ENCODE measurements around the gene TTLL8.

TTLL8 gene

DNA sequence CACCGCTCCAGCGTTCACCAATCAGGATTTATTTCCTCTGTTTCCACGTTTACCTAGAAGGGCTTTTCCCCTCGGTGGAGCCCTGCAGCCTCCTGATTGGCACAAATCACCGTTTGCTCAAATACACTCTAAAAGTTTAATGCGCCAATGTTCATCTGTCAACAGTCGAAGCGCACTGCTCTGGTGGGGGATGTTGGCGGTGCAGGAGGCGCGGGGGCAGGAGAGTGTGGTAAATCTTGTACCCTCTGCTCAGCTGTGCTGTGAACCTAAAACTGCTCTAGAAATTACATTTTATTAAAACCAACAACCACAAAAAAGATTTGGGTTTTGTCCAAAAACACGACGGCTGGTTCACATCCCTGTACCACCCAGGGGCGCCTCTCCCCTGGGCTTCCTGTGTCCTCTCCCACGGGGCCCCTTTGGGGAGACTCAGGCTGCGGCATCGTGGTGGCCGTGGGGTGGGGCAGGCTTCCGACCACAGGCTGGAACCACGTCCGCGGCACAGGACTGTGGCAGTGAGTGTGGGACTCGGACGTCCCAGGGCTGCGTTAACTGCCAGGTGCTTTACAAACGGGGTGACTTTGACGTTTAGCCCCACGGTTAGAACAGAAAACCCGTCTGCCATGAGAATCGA is 13.5 kb downstream of the TTLL8 start:
- Histone ChIP-seq H3K36me3 (ENCODE audit: control insufficient read depth in 2 of 2, insufficient read depth in 2 of 2, low read length in 2 of 2) (no peaks in the 10 kb centered on the region), H3K4me1 (ENCODE audit: control insufficient read depth in 2 of 2, insufficient read depth in 2 of 2, low read length in 2 of 2) (no peaks in the 10 kb centered on the region), H3K27me3 (ENCODE audit: control insufficient read depth in 2 of 2, insufficient read depth in 2 of 2, low read length in 2 of 2) (peaks cover 0 to 3% of the 10 kb centered on the region in 2 donors), H3K4me3 (ENCODE audit: low read length in 2 of 2) (no peak overlapping the region), H3K9ac (ENCODE audit: low read depth in 1 of 2, low read length in 2 of 2) (no peak overlapping the region), H3K27ac (ENCODE audit: low read depth in 2 of 2, low read length in 2 of 2) (no peak overlapping the region), H3K9me3 (ENCODE audit: control insufficient read depth in 2 of 2, low read length in 2 of 2) (peaks cover 0 to 2% of the 10 kb centered on the region in 2 donors)

DNA sequence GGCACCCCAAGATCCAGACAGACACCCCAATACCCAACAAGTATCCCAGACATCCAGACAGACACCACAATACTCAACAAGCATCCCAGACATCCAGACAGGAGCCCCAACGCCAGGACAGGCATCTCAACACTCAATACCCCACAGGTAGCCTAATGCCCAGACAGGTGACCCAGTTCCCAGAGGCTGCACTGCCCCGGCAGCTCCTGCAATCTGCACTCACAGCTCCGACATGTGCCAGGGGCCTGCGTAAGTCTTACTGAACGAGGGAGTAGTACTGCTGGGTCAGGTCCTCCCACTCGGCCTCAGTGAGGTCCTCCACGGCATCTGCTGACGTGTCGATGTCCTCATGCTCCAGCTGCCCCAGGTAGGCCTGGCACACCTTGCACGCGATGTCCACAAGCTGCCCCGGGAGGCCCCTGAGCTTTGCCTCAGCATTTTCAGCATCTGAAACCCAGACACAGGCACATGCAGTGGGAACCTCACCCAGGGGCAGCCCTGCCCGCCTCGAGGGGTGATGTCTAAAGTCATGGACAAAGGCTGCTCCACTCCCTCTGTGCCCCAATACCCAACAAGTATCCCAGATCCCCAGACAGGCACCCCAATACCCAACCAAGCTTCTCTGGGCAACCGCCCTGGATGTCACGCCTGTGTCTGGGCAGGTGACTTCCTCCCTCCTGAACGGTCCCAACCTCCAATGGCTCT is 16.6 kb downstream of the TTLL8 start:
- H3K27ac ChIP-seq (ENCODE audit: low read depth in 2 of 2, low read length in 2 of 2) = no peak overlapping the region
- H3K9me3 ChIP-seq (ENCODE audit: control insufficient read depth in 2 of 2, low read length in 2 of 2) = peaks cover 0 to 2% of the 10 kb centered on the region in 2 donors
- H3K4me1 ChIP-seq (ENCODE audit: control insufficient read depth in 2 of 2, insufficient read depth in 2 of 2, low read length in 2 of 2) = no peaks in the 10 kb centered on the region
- H3K36me3 ChIP-seq (ENCODE audit: control insufficient read depth in 2 of 2, insufficient read depth in 2 of 2, low read length in 2 of 2) = no peaks in the 10 kb centered on the region
- H3K9ac ChIP-seq (ENCODE audit: low read depth in 1 of 2, low read length in 2 of 2) = no peak overlapping the region
- no peak overlapping the region for H3K4me3 ChIP-seq (ENCODE audit: low read length in 2 of 2)
- peaks cover 0 to 3% of the 10 kb centered on the region in 2 donors for H3K27me3 ChIP-seq (ENCODE audit: control insufficient read depth in 2 of 2, insufficient read depth in 2 of 2, low read length in 2 of 2)

- H3K9ac ChIP-seq (ENCODE audit: low read depth in 1 of 2, low read length in 2 of 2) = no peak overlapping the region
- H3K27ac ChIP-seq (ENCODE audit: low read depth in 2 of 2, low read length in 2 of 2) = no peak overlapping the region
- H3K9me3 ChIP-seq (ENCODE audit: control insufficient read depth in 2 of 2, low read length in 2 of 2) = peaks cover 0 to 2% of the 10 kb centered on the region in 2 donors
- peaks cover 0 to under 1% of the 10 kb centered on the region in 2 donors for H3K27me3 ChIP-seq (ENCODE audit: control insufficient read depth in 2 of 2, insufficient read depth in 2 of 2, low read length in 2 of 2)
- no peak overlapping the region for H3K4me3 ChIP-seq (ENCODE audit: low read length in 2 of 2)
- no peaks in the 10 kb centered on the region for H3K4me1 ChIP-seq (ENCODE audit: control insufficient read depth in 2 of 2, insufficient read depth in 2 of 2, low read length in 2 of 2)
- no peaks in the 10 kb centered on the region for H3K36me3 ChIP-seq (ENCODE audit: control insufficient read depth in 2 of 2, insufficient read depth in 2 of 2, low read length in 2 of 2)
Measured at GRCh38 chr22:50040717-50041116, 17.4 kb downstream of the TTLL8 start.

- Histone ChIP-seq H3K36me3 (ENCODE audit: control insufficient read depth in 2 of 2, insufficient read depth in 2 of 2, low read length in 2 of 2) (no peaks in the 10 kb centered on the region), H3K27ac (ENCODE audit: low read depth in 2 of 2, low read length in 2 of 2) (no peak overlapping the region), H3K9me3 (ENCODE audit: control insufficient read depth in 2 of 2, low read length in 2 of 2) (peaks cover 0 to 2% of the 10 kb centered on the region in 2 donors), H3K4me3 (ENCODE audit: low read length in 2 of 2) (no peak overlapping the region), H3K4me1 (ENCODE audit: control insufficient read depth in 2 of 2, insufficient read depth in 2 of 2, low read length in 2 of 2) (no peaks in the 10 kb centered on the region), H3K27me3 (ENCODE audit: control insufficient read depth in 2 of 2, insufficient read depth in 2 of 2, low read length in 2 of 2) (no peaks in the 10 kb centered on the region), H3K9ac (ENCODE audit: low read depth in 1 of 2, low read length in 2 of 2) (no peak overlapping the region)
Measured at GRCh38 chr22:50039669-50040443, 18.2 kb downstream of the TTLL8 start.

- Histone ChIP-seq H3K27me3 (ENCODE audit: control insufficient read depth in 2 of 2, insufficient read depth in 2 of 2, low read length in 2 of 2) (peaks cover 0 to 2% of the 10 kb centered on the region in 2 donors), H3K4me3 (ENCODE audit: low read length in 2 of 2) (no peak overlapping the region), H3K36me3 (ENCODE audit: control insufficient read depth in 2 of 2, insufficient read depth in 2 of 2, low read length in 2 of 2) (no peaks in the 10 kb centered on the region), H3K4me1 (ENCODE audit: control insufficient read depth in 2 of 2, insufficient read depth in 2 of 2, low read length in 2 of 2) (no peaks in the 10 kb centered on the region), H3K9ac (ENCODE audit: low read depth in 1 of 2, low read length in 2 of 2) (no peak overlapping the region), H3K27ac (ENCODE audit: low read depth in 2 of 2, low read length in 2 of 2) (no peak overlapping the region), H3K9me3 (ENCODE audit: control insufficient read depth in 2 of 2, low read length in 2 of 2) (peaks cover 0 to 2% of the 10 kb centered on the region in 2 donors)
Measured at GRCh38 chr22:50035976-50036724, 21.9 kb downstream of the TTLL8 start.

DNA sequence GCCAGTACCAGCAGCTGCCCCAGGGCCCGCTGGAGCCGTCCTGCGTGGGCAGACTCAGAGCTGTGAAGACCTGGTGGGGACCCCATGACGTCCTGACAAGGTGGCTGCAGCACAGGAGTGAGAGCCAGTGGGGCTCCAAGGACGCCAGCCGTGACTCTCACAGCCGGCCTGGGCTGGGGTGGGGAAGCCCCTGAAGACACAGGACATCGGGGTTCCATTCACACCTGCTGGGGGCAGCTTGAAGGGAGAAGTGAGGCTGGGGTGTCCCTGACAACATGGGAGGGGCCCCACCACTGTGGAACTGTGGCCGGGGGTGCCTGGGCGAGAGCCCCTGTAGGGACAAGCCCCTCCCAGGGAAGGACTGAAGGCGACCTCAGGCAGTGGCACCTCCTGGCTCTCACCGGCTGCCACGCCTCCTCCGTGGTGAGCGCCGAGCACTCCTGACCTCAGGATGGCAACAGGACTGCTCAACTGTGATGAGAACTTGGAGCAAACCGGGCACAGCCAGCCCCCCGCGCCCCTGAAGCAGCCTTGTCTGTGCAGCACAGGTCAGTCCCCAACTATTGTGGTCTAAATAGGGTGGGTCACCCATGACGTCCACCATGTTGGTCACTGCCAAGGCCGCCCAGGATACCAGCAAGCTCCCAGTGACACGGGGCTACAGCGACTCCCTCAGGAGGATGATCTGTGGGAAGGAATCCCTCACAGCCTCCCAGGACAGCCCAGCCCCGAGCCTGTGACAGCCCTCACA is 22.8 kb downstream of the TTLL8 start:
- Histone ChIP-seq H3K9me3 (ENCODE audit: control insufficient read depth in 2 of 2, low read length in 2 of 2) (peaks cover 0 to 2% of the 10 kb centered on the region in 2 donors), H3K27ac (ENCODE audit: low read depth in 2 of 2, low read length in 2 of 2) (no peak overlapping the region), H3K9ac (ENCODE audit: low read depth in 1 of 2, low read length in 2 of 2) (no peak overlapping the region), H3K36me3 (ENCODE audit: control insufficient read depth in 2 of 2, insufficient read depth in 2 of 2, low read length in 2 of 2) (no peaks in the 10 kb centered on the region), H3K4me3 (ENCODE audit: low read length in 2 of 2) (no peak overlapping the region), H3K4me1 (ENCODE audit: control insufficient read depth in 2 of 2, insufficient read depth in 2 of 2, low read length in 2 of 2) (no peaks in the 10 kb centered on the region), H3K27me3 (ENCODE audit: control insufficient read depth in 2 of 2, insufficient read depth in 2 of 2, low read length in 2 of 2) (peaks cover 0 to 2% of the 10 kb centered on the region in 2 donors)

DNA sequence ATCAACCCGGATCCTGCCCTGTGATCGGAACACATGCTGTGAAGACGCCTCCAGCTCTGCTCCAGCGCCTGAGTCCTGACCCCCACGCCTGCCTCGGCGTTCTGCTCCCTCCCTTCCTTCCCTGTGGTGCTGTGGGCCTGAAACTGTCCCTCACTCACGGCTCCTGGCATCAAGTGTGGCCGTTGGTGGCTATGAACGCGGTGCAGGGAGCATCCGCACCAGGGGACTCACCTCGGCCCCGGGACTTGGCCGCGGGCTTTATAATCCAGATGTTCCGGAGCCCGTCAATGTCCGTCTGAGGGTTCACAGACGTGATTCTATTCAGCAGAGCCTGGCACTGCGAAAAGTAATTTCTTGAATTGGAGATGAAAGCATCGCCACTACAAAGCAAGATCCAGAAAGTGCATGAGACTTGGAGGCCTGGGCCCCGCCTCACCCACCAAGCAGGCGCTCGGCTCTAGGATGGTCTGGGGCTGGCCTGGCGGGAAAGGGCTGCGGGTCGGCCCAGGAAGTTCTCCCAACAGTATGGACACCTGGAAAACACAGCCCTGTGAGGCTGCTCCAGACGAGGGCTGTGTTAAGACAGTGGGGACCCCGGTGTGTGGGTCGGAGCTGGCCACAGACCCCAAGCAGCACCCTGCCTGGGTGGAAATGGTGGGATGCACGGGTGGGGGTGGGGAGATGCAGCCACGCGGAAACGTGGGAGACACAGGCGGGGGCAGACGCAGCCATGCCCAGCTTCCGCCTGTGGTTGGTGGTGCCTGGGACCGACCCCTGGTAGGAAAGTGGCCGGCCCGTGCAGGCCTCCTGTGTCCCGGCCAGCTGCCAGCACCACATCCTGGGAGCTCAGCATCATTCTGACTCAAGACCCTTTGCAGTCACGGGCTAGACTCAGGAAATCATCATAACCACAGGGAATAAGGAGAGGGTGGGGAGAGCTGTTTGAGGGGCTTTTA is 23.7 kb downstream of the TTLL8 start:
- Histone ChIP-seq H3K27ac (ENCODE audit: low read depth in 2 of 2, low read length in 2 of 2) (no peak overlapping the region), H3K27me3 (ENCODE audit: control insufficient read depth in 2 of 2, insufficient read depth in 2 of 2, low read length in 2 of 2) (peaks cover 0 to 2% of the 10 kb centered on the region in 2 donors), H3K36me3 (ENCODE audit: control insufficient read depth in 2 of 2, insufficient read depth in 2 of 2, low read length in 2 of 2) (no peaks in the 10 kb centered on the region)

GRCh38 chr22:50032941-50033601 is 25.0 kb downstream of the TTLL8 start:
- H3K27me3 ChIP-seq (ENCODE audit: control insufficient read depth in 2 of 2, insufficient read depth in 2 of 2, low read length in 2 of 2) = peaks cover 0 to 2% of the 10 kb centered on the region in 2 donors
- H3K4me1 ChIP-seq (ENCODE audit: control insufficient read depth in 2 of 2, insufficient read depth in 2 of 2, low read length in 2 of 2) = no peaks in the 10 kb centered on the region
- H3K27ac ChIP-seq (ENCODE audit: low read depth in 2 of 2, low read length in 2 of 2) = no peak overlapping the region
- H3K9ac ChIP-seq (ENCODE audit: low read depth in 1 of 2, low read length in 2 of 2) = no peak overlapping the region
- no peaks in the 10 kb centered on the region for H3K9me3 ChIP-seq (ENCODE audit: control insufficient read depth in 2 of 2, low read length in 2 of 2)
- H3K4me3 ChIP-seq (ENCODE audit: low read length in 2 of 2) = no peak overlapping the region
- H3K36me3 ChIP-seq (ENCODE audit: control insufficient read depth in 2 of 2, insufficient read depth in 2 of 2, low read length in 2 of 2) = no peaks in the 10 kb centered on the region

More for the DNA sequence above, 23.7 kb downstream of the TTLL8 start:
- Histone ChIP-seq H3K9me3 (ENCODE audit: control insufficient read depth in 2 of 2, low read length in 2 of 2) (no peaks in the 10 kb centered on the region), H3K4me1 (ENCODE audit: control insufficient read depth in 2 of 2, insufficient read depth in 2 of 2, low read length in 2 of 2) (no peaks in the 10 kb centered on the region), H3K4me3 (ENCODE audit: low read length in 2 of 2) (no peak overlapping the region), H3K9ac (ENCODE audit: low read depth in 1 of 2, low read length in 2 of 2) (no peak overlapping the region)
